ENCODE data around the gene MAST2. TPM values are rescaled to one million over a fixed set of nuclear protein-coding genes. Genes with fewer than 3 reads are reported as not detected.

The MAST2 gene
- total and polyA plus RNA-seq, 2 of the 13 experiments (the other 11 are each of a cell fraction or from before 2014, with no cell fraction given), result 15.3 to 23.0 TPM

- TF ChIP-seq ZNF687 (CRISPR knock-in tag; IDR thresholded peaks at IDR 0.05) (no peak), ERF (CRISPR knock-in tag; IDR thresholded peaks at IDR 0.05) (peak; percentile 46; the same call in 1 of the 2 replicates), SAP130 (CRISPR knock-in tag; IDR thresholded peaks at IDR 0.05; ENCODE audit: low read depth) (peak; percentile 62; the same call in 1 of the 2 replicates), E2F5 (CRISPR knock-in tag; conservative IDR thresholded peaks at IDR 0.05) (no peak), FOXJ3 (CRISPR knock-in tag; IDR thresholded peaks at IDR 0.05; ENCODE audit: borderline replicate concordance) (peak; percentile 84), ZNF362 (CRISPR knock-in tag; IDR thresholded peaks at IDR 0.05; ENCODE audit: borderline replicate concordance) (peak; percentile 81; the same call in 1 of the 2 replicates), ONECUT2 (CRISPR knock-in tag; IDR thresholded peaks at IDR 0.05) (peak; percentile 97), ZNF121 (CRISPR knock-in tag; IDR thresholded peaks at IDR 0.05) (peak; percentile 99), ZNF430 (CRISPR knock-in tag; IDR thresholded peaks at IDR 0.05) (no peak), SOX13 (IDR thresholded peaks at IDR 0.05) (no peak), SOX13 (CRISPR knock-in tag; conservative IDR thresholded peaks at IDR 0.05 in 1 of 2, IDR thresholded peaks at IDR 0.05 in 1 of 2) (peak in 1 of 2 experiments; percentile 73; a peak in 2 of 4 replicates), THAP11 (CRISPR knock-in tag; IDR thresholded peaks at IDR 0.05) (peak; percentile 51; the same call in 1 of the 2 replicates), TFE3 (CRISPR knock-in tag; IDR thresholded peaks at IDR 0.05) (peak; percentile 54; the same call in 1 of the 2 replicates), MXI1 (IDR thresholded peaks at IDR 0.05; ENCODE audit: borderline replicate concordance, low read depth, low read length) (no peak), PLSCR1 (CRISPR knock-in tag; IDR thresholded peaks at IDR 0.05; ENCODE audit: borderline replicate concordance) (no peak), SNAPC2 (CRISPR knock-in tag; IDR thresholded peaks at IDR 0.05) (no peak), SOX5 (CRISPR knock-in tag; IDR thresholded peaks at IDR 0.05; ENCODE audit: borderline replicate concordance) (peak; percentile 75; the same call in 1 of the 2 replicates), SMAD3 (CRISPR knock-in tag; IDR thresholded peaks at IDR 0.05) (0 out of 2 replicates have a peak, but pooled peaks have one; percentile 21), PITX1 (CRISPR knock-in tag; IDR thresholded peaks at IDR 0.05) (0 out of 2 replicates have a peak, but pooled peaks have one; percentile 51), MAZ (IDR thresholded peaks at IDR 0.05; ENCODE audit: borderline replicate concordance, low read depth, low read length) (no peak), MAZ (CRISPR knock-in tag; IDR thresholded peaks at IDR 0.05; ENCODE audit: low read depth) (peak; percentile 47; the same call in 1 of the 2 replicates), HNF4A (CRISPR knock-in tag; IDR thresholded peaks at IDR 0.05) (peak; percentile 82)
Measured at GRCh38 chr1:45979074-45979777, 175.8 kb downstream of the MAST2 start (continued).

Data from HepG2 (cell line).